ENCODE data around the gene ZNF382. TPM values are rescaled to one million over a fixed set of nuclear protein-coding genes. Genes with fewer than 3 reads are reported as not detected.

The ZNF382 gene
- total and polyA plus RNA-seq, 10 of the 15 experiments (the other 5 are each of a cell fraction or from before 2014, with no cell fraction given) = 0.02 to 0.74 (median 0.55) TPM

DNA sequence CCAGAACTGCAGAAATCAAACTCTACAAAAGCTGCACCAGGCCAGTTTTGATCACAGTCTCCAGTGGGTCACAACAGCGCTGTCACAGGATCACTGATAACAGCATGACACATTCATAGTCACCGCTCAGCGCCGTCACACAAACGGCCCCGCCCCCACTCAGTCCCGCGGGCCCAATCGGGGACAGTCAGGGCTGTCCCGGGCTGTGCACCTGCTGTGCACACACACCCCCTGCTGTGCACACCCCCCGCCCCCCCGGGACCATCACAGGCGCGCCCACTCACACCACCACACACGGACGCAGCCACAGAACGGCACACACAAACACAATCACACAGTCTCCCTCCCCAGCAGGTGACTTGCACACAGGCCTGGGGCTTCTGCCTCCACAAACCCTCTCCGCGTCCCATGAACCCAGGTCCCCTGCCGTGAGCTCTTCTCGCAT is 435 bp upstream of the ZNF382 start (continued):
- TF ChIP-seq, protein P1, sequence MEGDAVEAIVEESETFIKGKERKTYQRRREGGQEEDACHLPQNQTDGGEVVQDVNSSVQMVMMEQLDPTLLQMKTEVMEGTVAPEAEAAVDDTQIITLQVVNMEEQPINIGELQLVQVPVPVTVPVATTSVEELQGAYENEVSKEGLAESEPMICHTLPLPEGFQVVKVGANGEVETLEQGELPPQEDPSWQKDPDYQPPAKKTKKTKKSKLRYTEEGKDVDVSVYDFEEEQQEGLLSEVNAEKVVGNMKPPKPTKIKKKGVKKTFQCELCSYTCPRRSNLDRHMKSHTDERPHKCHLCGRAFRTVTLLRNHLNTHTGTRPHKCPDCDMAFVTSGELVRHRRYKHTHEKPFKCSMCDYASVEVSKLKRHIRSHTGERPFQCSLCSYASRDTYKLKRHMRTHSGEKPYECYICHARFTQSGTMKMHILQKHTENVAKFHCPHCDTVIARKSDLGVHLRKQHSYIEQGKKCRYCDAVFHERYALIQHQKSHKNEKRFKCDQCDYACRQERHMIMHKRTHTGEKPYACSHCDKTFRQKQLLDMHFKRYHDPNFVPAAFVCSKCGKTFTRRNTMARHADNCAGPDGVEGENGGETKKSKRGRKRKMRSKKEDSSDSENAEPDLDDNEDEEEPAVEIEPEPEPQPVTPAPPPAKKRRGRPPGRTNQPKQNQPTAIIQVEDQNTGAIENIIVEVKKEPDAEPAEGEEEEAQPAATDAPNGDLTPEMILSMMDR (IDR thresholded peaks at IDR 0.05 in 2 of 3, conservative IDR thresholded peaks at IDR 0.05 in 1 of 3; ENCODE audit: control insufficient read depth in 2 of 3, extremely low read depth in 1 of 3, insufficient read depth in 1 of 3, low read depth in 3 of 3, low read length in 3 of 3) = no peak
- TF ChIP-seq POLR2AphosphoS2 (IDR thresholded peaks at IDR 0.05; ENCODE audit: low read depth, low read length) (no peak), BACH1 (IDR thresholded peaks at IDR 0.05; ENCODE audit: borderline replicate concordance) (no peak), EZH2 (IDR thresholded peaks at IDR 0.05; ENCODE audit: borderline replicate concordance, control insufficient read depth, low read depth, low read length) (no peak), EGR1 (IDR thresholded peaks at IDR 0.05; ENCODE audit: borderline replicate concordance in 1 of 2, low read depth in 2 of 2, low read length in 2 of 2) (peak in 1 of 2 experiments; percentile 37; a peak in 1 of 3 replicates), ESRRA (IDR thresholded peaks at IDR 0.05; ENCODE audit: low read length) (no peak), IKZF2 (IDR thresholded peaks at IDR 0.05) (no peak), STAT3 (IDR thresholded peaks at IDR 0.05; ENCODE audit: low read depth, low read length) (no peak), TCF12 (IDR thresholded peaks at IDR 0.05; ENCODE audit: low read depth, low read length) (peak; percentile 75), STAT1 (conservative IDR thresholded peaks at IDR 0.05) (no peak), ZBED1 (IDR thresholded peaks at IDR 0.05; ENCODE audit: borderline replicate concordance) (no peak), MEF2A (IDR thresholded peaks at IDR 0.05; ENCODE audit: insufficient read depth, low read depth, low read length) (no peak), ZNF207 (IDR thresholded peaks at IDR 0.05; ENCODE audit: borderline replicate concordance) (0 out of 2 replicates have a peak, but pooled peaks have one; percentile 5), CEBPB (IDR thresholded peaks at IDR 0.05; ENCODE audit: borderline replicate concordance in 1 of 2, low read depth in 2 of 2, low read length in 2 of 2) (no peak), SMAD5 (IDR thresholded peaks at IDR 0.05; ENCODE audit: low read depth) (no peak), TBL1XR1 (IDR thresholded peaks at IDR 0.05; ENCODE audit: low read depth, low read length) (no peak), MYB (IDR thresholded peaks at IDR 0.05; ENCODE audit: borderline replicate concordance, low read depth, low read length) (no peak)
- TF ChIP-seq, protein P2, sequence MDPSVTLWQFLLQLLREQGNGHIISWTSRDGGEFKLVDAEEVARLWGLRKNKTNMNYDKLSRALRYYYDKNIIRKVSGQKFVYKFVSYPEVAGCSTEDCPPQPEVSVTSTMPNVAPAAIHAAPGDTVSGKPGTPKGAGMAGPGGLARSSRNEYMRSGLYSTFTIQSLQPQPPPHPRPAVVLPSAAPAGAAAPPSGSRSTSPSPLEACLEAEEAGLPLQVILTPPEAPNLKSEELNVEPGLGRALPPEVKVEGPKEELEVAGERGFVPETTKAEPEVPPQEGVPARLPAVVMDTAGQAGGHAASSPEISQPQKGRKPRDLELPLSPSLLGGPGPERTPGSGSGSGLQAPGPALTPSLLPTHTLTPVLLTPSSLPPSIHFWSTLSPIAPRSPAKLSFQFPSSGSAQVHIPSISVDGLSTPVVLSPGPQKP (IDR thresholded peaks at IDR 0.05; ENCODE audit: low read depth, low read length) = no peak
- TF ChIP-seq, protein P3, sequence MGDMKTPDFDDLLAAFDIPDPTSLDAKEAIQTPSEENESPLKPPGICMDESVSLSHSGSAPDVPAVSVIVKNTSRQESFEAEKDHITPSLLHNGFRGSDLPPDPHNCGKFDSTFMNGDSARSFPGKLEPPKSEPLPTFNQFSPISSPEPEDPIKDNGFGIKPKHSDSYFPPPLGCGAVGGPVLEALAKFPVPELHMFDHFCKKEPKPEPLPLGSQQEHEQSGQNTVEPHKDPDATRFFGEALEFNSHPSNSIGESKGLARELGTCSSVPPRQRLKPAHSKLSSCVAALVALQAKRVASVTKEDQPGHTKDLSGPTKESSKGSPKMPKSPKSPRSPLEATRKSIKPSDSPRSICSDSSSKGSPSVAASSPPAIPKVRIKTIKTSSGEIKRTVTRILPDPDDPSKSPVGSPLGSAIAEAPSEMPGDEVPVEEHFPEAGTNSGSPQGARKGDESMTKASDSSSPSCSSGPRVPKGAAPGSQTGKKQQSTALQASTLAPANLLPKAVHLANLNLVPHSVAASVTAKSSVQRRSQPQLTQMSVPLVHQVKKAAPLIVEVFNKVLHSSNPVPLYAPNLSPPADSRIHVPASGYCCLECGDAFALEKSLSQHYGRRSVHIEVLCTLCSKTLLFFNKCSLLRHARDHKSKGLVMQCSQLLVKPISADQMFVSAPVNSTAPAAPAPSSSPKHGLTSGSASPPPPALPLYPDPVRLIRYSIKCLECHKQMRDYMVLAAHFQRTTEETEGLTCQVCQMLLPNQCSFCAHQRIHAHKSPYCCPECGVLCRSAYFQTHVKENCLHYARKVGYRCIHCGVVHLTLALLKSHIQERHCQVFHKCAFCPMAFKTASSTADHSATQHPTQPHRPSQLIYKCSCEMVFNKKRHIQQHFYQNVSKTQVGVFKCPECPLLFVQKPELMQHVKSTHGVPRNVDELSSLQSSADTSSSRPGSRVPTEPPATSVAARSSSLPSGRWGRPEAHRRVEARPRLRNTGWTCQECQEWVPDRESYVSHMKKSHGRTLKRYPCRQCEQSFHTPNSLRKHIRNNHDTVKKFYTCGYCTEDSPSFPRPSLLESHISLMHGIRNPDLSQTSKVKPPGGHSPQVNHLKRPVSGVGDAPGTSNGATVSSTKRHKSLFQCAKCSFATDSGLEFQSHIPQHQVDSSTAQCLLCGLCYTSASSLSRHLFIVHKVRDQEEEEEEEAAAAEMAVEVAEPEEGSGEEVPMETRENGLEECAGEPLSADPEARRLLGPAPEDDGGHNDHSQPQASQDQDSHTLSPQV (IDR thresholded peaks at IDR 0.05) = no peak
